Kidney epithelial cell (primary cell): Measurements from ENCODE around the gene INSYN2A. TPM values are rescaled to one million over a fixed set of nuclear protein-coding genes. Genes with fewer than 3 reads are reported as not detected.

Experiments used
- DNase-seq: peaks from one replicate; pipeline ENCODE4 v3.0.0-alpha.2; 2010; ENCODE audit warnings: low read depth
- H3K27me3 ChIP-seq: 2 replicates; pipeline ENCODE4 v1.6.0; 2011; ENCODE audit warnings: low read length; ENCODE audit not compliant: control insufficient read depth, insufficient read depth
- H3K36me3 ChIP-seq: 2 replicates; pipeline ENCODE4 v1.5.1; 2011; ENCODE audit warnings: low read length; ENCODE audit not compliant: control insufficient read depth, insufficient read depth
- H3K4me3 ChIP-seq: 2 replicates; pipeline ENCODE4 v1.5.1; 2011; ENCODE audit warnings: low read depth, mild to moderate bottlenecking, control low read depth, low read length
- total RNA-seq: library from RNA; depleted of rRNA; stranded (reverse); fragments of >200 nt; gene quantifications from 2 replicates; pipeline ENCODE4 v1.2.3, GENCODE V29; 2015
- TF ChIP-seq, protein P1 (sequence below): IDR thresholded peaks from 2 replicates; pipeline ENCODE4 v1.5.1; 2011; ENCODE audit warnings: mild to moderate bottlenecking, moderate library complexity, low read length, control low read depth, inconsistent platforms; ENCODE audit not compliant: insufficient read depth, poor library complexity, severe bottlenecking

The INSYN2A gene
- total RNA-seq, 1 donor from 2014 or later = 0.04 TPM

DNA sequence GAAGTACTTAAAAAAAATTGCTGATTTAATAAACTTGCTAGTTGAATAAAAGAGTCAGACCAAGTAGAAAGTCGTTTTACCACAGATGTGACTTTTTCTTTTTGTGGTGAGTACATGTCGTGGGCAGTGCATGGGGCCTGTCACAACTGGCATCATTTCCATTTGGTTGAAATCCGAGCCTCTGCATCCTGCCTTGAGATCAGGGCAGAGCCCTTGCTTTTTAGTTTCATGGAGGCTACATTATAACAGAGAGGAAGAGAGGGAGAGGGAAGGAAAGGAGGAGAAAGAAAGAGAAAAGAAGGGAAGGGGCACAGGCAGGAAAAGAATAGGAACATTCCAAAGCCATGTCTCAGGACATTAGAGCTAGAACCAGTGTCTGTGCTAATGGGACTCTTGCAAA lies 20.4 kb upstream of the INSYN2A start:
- TF ChIP-seq, protein P1, sequence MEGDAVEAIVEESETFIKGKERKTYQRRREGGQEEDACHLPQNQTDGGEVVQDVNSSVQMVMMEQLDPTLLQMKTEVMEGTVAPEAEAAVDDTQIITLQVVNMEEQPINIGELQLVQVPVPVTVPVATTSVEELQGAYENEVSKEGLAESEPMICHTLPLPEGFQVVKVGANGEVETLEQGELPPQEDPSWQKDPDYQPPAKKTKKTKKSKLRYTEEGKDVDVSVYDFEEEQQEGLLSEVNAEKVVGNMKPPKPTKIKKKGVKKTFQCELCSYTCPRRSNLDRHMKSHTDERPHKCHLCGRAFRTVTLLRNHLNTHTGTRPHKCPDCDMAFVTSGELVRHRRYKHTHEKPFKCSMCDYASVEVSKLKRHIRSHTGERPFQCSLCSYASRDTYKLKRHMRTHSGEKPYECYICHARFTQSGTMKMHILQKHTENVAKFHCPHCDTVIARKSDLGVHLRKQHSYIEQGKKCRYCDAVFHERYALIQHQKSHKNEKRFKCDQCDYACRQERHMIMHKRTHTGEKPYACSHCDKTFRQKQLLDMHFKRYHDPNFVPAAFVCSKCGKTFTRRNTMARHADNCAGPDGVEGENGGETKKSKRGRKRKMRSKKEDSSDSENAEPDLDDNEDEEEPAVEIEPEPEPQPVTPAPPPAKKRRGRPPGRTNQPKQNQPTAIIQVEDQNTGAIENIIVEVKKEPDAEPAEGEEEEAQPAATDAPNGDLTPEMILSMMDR = no peak
- Histone ChIP-seq H3K4me3 (no peak overlapping the region), H3K36me3 (no peaks in the 10 kb centered on the region), H3K27me3 (no peaks in the 10 kb centered on the region)
- no peak for DNase-seq

DNA sequence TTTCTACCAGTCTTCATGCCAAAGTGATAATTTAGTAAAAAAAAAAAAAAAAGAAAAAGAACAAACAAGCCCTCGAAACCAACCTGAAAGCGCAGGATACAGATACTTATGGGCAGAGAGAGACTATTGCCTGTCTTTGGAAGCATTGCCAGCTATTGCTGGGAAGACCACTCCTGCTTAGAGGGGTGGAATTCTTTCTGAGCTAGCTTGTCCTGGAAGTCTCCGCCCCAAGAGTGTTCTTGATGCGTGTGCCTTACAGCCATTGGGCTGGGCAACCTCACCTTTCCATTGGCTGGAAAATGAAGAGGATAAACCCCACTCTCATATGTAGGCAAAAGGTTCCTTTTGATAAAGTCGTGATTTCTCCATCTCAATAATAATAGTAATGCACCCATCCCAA lies 19.9 kb upstream of the INSYN2A start:
- H3K36me3 ChIP-seq = no peaks in the 10 kb centered on the region
- no peak overlapping the region for H3K4me3 ChIP-seq
- TF ChIP-seq, protein P1 = no peak
- no peaks in the 10 kb centered on the region for H3K27me3 ChIP-seq
- DNase-seq = no peak

DNA sequence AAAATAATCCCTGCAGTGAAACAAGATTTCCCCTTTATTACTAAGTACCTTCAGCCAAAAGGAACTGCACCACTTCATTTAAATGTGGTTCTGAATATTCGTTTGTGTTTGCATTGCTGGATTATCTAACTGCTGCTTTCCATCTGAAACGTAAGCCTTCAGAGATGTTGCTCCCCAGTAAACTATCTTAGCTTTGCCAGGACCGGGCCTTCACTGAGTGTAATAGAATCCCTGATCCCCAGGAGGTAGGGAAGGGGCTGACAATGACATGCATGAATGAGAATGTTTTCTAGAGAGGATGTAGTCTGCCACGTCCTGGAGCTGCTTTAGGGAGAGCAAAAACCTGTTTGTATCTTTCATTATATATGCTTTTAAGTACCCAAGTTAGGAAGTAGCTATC lies 19.5 kb upstream of the INSYN2A start:
- H3K4me3 ChIP-seq = no peak overlapping the region
- TF ChIP-seq, protein P1 = no peak
- no peak for DNase-seq

DNA sequence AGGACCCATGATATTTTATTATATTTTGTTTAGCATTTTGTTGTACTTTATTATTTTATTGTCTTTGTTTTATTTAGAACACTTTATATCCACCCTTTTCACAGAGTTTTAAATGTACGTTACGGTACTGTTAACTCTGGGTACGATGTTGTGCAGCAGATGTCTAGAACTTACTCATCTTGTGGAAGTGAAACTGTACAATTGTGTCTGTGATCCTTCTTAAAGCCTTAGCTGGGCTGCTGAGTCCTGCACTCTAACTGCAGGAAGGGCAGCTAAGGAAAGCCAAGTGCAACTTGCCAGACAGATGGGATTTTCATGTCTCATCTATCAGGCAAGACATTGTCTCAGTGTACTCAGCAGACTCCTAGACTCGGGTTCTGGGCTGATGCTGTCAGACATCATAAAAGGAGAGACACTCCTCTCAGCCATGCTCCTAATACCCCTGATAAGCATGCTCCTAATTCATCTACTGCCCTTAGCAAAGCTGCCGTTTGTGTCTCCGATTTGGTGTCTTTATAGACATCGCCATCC lies 14.6 kb upstream of the INSYN2A start:
- H3K27me3 ChIP-seq = no peaks in the 10 kb centered on the region
- no peak overlapping the region for H3K4me3 ChIP-seq
- DNase-seq = no peak
- no peaks in the 10 kb centered on the region for H3K36me3 ChIP-seq
- TF ChIP-seq, protein P1 = no peak

More for the DNA sequence above, 19.5 kb upstream of the INSYN2A start:
- H3K27me3 ChIP-seq = no peaks in the 10 kb centered on the region
- no peaks in the 10 kb centered on the region for H3K36me3 ChIP-seq

DNA sequence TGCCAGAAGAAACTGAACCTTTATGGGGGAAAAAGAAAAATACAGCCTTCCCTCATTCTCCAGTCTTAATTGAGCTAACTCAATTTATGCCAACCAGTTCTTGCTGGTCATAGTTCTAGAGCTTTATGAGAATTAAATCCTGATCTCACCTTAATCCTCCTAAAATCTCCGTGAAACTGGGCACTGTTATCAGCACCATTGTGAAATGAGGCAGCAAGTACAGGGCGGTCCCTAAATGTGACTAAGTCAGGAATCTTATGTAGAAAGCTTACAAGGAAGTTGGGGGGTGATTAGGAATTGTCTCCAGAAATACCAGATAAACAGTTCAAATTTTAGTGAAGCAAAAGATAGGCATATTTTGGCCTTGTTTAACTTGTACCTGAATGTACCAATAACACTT lies 10.7 kb upstream of the INSYN2A start:
- Histone ChIP-seq H3K27me3 (no peaks in the 10 kb centered on the region), H3K4me3 (no peak overlapping the region), H3K36me3 (no peaks in the 10 kb centered on the region)
- DNase-seq = no peak
- TF ChIP-seq, protein P1 = no peak

DNA sequence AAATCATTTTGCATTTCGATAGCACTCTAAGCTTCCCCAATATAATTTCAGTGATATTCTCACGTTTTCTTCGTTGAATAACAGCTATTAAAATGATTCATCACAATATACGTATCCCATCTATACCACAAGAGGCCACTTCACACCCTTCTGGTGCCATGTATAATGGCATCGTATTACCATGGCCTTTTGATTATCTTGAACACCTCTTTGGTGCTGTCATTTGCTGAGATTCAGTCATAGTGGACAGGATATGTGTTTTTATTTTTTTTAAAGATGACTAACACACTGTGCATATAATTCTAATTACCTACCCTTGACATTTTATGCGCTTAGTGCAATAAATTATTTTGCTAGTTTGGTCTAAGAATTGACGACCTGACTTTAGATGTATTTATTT lies 6.7 kb upstream of the INSYN2A start:
- TF ChIP-seq, protein P1 = no peak

More for the DNA sequence above, 6.7 kb upstream of the INSYN2A start:
- Histone ChIP-seq H3K4me3 (no peak overlapping the region), H3K36me3 (no peaks in the 10 kb centered on the region), H3K27me3 (no peaks in the 10 kb centered on the region)
- no peak for DNase-seq
